Esophagus mucosa (tissue), 1 donor: ENCODE data around the gene NLN. TPM values are rescaled to one million over a fixed set of nuclear protein-coding genes. Genes with fewer than 3 reads are reported as not detected.
A peak's percentile ranks its signal among the peaks of the same experiment; 100 is the strongest.
"Not testable (repeated sequence)": the region's sequence is repeated elsewhere in the genome, so short reads cannot be mapped to it uniquely, and the experiment has no call there.

Source experiments
- ATAC-seq: fragments of 200-7000 bp; cut with Tn5 transposase; one replicate; pipeline ENCODE4 v1.9.1; 2020
- total RNA-seq: library from RNA; stranded (reverse); gene quantifications from one replicate; pipeline ENCODE4 v1.2.4, GENCODE V29; 2023
- donor health status: DM: yes; HTN: yes; CAD: no.

NLN gene
- 16.0 TPM for total RNA-seq

DNA sequence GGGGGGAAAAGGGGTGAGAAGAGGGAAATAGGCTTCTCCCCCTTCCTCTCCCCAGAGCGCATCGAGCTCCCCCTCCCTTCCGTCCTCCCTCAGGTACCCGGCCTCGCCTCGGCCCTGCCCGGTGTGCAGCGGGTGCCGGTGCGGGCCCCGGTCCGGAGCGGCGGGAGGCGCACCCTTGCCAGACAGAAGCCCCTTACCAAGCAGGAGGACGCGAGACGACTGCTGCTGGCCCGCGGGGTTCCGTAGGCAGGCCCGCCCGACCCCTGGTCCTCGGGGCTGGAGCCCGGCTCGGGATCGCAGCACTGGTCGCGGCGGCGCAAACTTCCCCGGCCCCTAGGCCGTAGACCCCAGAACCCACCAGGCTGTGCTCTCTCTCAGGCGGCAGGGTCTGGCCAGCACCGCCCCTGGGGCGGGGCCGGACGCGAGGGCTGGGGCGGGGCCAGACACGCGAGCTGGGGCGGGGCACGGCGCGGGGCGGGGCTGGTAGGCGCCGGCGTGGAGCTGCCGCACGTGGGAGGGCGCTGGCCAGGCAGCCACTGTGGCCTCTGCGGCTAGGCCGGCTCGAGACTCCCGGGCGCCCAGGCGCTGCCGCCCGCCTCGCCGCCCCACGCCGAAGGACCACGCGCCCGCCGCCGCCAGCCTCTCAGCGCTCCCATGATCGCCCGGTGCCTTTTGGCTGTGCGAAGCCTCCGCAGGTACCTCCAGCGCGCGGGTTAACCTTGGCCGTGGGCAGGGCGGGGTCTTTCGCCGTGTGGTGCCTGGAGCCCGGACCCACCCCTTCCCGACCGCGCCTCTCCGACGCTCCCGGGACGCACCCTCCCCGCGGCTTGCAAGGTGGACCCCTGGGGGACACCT, at the start of gene NLN, which contains the start of gene SGTB:
TSS of gene NLN (plus strand) at position 486 of the 855 bp plus-strand sequence. CDS start at position 655, 169 bp downstream.
TSS of gene SGTB (minus strand) at position 390 of the 855 bp plus-strand sequence. CDS start 1,302 bp downstream, outside the sequence.
- ATAC-seq = peak; percentile 99

DNA sequence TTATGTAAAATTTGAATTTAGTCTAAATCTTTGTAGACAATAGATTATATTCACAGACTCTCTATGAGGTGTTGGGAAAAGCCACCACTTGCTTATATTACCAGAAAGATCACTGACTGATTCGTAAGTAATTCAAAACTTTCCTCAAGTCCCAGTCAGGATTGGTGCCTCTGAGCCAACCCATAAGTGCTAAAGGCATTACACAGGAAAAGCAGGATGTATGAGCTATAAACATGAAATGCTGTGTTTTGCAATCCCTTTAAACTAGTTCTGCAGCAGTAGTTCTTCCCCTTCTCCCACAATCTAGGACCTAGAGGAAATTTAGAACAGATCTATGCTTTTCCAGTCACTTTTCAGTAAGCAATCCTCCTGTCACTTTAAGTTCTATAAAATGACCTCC, 49.2 kb upstream of the NLN start:
- peak; percentile 72 for ATAC-seq

DNA sequence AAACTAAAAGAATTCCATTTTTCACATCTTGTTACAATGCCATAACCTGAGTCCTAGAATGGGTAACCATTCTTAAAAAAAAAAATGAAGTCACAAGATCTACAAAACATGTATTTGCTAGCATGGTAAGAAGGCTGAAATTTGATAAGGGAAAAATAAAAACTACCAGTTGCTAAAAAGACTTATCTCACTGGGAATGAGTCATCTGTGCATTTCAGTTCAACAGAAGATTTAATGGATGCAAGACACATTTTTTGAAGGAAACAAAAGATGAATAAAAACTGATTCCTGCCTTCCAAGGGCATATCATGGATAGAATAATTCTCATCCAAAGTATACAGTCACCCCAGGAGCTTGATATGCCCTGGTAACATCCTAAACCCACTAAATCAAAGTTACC, 47.3 kb upstream of the NLN start:
- no peak for ATAC-seq

DNA sequence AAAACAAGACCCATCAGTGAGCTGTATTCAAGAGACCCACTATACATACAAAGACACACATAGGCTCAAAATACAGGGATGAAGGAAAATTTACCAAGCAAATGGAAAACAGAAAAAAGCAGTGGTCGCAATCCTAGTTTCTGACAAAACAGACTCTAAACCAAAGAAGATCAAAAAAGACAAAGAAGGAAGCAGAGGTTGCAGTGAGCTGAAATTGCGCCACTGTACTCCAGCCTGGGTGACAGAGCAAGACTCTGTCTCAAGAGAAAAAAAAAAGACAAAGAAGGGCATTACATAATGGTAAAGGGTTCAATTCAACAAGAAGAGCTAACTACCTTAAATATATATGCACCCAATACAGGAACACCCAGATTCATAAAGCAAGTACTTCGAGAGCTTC, 45.9 kb upstream of the NLN start:
- not testable (repeated sequence) for ATAC-seq

DNA sequence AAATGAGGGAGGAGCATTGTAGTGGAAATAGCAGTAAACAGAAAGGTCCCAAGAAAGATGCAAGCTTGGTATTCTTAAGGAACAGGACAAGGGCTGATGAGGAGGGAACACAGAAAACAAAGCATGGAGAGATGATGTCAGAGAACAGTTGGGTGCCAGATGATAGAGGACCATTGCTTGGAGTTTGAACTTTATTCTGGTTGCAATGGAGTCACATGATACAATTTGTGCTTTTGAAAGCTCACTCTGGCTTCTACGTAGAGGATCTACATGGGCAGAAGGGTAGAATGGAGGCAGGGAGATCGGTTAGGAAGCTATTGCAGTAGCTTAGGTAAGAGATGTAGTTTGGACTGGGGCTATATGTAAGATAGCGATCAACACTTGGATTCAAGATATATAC, 39.9 kb upstream of the NLN start:
- ATAC-seq = no peak

DNA sequence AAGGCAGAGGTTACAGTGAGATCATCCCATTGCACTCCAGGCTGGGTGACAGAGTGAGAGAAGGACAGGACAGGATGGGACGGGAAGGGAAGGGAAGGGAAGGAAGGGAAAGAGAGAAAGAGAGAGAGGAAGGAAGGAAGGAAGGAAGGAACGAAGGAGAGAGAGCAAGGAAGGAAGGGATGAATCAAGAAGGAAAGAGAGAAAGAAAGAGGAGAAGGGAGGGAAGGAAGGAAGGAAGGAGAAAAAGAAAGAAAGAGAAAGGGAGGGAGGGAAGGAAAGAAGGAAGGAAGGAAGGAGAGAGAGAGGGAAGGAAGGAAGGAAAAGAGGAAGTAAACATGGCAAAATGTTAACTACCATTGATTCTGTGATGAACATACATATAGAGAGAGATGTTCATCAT, 28.9 kb upstream of the NLN start:
- no peak for ATAC-seq

DNA sequence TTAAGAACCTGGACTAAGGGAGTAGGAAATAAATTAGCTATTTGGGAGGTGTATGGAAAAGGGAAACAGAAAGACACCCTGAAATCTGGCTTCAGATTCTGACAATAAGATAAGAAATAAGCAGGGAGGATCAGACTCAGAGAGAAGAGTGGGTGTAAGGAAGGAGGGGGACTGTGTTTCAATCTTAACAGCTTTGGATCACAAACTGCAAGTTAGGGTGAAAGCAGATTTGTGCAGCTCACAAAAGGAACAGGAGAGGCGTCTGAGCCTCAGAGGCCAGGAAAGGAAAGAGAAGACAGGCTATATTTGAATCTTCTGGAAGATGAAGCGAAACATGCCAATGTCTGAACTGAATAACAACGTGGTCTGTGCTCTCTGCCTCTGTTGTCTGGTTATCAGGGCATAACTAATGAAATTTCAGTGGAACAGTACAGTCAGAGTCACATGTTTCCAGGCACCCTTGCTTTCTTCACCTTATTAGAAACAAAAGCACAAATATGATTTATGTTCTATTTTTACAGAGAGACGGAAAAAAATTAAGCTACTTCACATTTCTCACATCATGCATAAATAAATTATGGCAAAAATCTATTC, 26.7 kb upstream of the NLN start:
- no peak for ATAC-seq

DNA sequence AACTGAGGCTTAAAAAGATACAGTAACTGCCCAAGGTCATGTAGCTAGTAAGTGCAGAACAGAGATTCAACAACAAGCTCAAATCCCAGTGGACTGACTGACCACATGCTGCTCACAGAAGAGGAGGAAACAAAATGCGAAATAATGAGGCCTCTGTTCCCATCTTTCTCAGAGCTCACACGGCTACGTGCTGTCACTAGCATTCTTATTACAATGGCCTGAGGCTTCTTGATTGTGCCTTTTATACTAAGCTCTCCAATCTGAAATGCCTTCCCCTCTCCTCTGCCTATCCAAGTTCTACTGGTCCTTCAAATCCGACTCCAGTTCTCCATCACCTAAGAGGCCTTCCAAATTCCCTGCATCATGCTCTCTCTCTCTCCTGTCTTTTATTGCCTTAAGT, 26.1 kb upstream of the NLN start:
- ATAC-seq = no peak

DNA sequence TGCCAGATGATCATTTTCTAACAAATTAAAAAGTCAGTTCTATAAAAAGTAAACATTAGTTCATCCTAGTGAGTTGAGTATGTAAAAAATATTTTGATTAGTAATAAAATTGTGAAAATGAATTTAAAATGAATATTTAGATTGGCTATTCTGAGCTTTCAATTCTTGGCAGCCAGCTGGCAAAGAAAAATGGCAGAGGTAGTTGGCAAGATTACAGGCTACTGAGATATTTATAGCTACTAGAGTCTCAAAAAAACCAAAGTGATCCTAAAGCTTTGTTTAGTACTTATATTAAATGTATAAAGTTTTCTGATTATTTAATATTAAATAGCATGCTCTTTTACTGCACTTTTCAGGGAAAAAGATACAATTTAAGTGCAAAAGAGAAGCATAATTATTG, 25.1 kb upstream of the NLN start:
- ATAC-seq = no peak

DNA sequence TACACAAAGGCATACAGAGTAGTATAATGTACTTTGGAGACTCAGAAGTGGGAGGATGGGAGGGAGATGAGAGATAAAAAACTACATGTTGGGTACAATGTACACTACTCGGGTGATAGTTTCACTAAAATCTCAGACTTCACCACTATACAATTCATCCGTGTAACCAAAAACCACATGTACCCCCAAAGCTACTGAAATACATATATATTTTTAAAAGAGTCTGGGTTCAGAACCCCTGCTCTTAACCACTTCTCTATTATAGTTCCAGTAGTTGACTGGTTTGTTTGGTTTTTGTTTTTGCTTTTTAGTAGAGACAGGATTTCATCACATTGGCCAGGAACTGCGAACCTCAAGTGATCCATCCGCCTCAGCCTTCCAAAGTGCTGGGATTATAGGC, 22.7 kb upstream of the NLN start:
- ATAC-seq = no peak

DNA sequence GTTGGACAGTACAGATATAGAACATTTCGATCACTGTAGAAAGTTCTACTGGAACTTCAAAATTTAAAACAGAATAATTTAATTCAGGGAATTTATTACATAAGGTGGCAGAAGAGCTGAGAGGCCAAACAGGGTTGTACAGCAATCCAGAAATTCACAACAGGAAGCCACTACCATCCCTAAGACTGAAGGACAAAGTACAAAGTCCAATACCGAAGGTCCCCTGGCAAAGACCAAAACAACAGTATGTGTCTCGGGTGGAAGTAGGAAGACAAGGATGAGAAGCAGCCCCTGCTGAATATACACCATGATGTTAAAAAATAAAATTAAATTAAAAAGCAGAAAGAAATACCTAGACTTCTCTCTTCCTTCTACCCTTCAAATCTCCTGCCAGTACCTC, 20.0 kb upstream of the NLN start:
- ATAC-seq = no peak

DNA sequence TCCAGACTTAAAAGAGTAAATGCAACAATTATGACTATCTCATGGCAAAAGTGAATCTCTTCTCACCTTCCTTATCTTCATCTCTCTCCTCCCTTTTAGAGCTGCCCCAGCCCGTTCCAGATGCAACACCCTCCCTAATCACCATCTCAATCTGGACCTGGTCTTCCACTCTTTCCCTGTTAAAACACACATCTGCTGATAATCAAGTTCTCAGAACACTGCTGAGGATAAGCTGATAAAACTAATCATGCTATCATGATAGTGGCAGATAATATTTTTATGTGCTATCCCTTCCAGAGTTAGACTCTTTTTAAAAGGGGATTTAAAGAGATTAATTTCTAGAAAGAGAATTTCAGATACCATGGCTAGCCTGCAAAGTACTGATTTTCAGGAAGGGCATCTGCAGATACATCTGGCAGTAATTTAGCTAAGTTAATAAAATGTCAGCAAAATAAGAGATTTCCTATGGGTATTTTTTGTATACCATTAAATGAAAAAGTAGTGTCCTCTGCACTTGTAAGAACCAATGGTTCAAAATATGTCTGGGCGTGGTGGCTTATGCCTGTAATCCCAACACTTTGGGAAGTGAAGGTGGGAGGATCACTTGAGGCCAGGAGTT, 17.3 kb upstream of the NLN start:
- no peak for ATAC-seq

DNA sequence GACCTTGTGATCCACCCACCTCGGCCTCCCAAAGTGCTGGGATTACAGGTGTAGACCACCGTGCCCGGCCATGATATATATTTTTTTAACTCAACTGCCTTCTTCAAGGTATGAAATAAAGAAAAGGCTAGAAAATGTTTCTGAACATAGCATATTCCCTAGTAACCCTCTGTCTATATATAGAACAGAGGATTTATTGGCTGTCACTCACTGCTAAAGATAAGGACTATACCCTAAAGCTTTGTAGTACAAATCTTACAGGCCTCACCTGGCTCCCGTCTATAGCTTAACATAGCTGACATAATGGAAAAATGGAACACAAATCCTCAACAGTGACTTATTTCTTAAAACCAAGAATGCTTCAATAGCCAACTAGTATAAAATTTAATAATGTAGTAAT, 14.3 kb upstream of the NLN start:
- ATAC-seq = no peak

DNA sequence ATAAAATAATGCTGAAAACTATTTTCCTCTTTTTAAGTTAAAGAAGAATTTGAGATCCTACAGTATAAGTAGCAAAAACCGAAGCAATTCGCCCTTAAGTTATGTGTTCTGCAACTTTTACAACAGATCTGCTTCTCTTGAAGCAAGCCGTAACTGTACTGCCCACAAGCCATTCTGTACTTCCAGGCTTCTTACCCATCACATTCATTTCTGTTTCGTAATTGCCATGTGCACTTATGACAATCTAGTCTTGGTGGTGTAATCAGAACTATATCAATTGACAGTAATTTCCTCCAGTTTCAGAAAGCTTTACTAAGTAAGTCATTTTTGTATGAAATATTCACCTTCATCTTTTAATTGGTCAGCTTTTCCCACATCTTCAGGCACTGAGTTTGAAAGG, 13.9 kb upstream of the NLN start:
- ATAC-seq = no peak

DNA sequence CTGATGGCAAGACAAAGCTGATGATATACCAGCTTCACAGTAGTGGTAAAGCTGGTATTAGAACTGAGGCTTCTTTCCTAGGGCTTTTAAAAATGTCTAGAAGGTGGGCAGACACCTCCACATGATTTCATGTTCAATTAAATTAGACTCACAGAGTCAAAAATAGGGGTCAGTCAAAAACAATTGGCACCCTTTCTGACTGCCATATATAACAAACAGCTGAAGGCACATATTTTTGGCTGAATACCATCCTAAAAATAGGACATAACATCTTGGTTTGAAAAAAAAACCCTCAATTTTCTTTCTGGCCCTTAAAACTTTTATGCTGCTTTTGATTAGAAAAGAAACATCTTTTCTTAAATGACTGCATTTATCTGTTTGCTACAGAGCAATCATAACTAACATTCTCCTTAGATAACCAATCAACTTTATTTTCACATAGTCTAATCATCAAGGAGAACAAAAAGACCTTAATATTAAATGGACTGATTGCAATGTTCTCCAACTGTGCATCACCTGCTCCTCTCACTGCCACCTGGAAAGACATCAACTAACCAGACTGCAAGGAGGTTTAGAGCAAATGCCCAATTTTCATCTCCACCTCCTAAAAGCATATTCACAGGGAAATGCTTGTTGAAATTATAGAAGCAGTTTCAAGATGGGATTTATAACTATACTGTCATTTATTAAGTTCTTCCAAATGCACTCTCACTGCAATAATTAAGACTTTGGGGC, 3.3 kb upstream of the NLN start:
- ATAC-seq = no peak

DNA sequence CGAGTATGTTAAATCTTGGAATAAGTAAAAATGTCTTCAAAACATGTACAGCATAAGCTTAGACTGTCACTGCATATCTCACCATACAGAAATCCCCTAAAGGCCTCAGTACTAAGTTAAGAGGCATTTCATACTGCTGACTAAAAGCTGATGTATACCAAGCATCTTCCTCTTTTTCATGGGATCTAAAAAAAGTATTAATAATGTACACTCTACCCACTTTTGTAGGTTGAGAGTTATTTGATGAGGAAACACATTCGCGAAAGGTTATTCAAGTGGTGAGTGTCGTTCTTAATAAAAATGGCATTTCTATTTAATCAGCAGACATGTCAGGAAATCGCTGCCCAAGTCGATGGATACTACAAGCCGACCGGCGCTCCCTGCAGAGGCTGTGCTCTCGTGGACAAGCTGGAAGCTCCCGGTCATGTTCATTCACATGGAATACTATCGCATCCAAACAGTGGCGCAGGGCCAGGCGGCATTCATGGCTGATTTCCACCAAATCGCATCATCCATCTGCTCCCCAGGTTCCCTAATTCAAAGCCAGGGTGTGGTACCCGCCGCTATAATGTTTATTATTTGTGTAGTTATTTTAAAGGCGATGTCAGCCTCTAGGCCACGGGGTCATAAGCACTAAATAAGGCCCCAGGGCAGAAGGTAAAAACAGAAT, 820 bp upstream of the NLN start:
- peak; percentile 1 for ATAC-seq

DNA sequence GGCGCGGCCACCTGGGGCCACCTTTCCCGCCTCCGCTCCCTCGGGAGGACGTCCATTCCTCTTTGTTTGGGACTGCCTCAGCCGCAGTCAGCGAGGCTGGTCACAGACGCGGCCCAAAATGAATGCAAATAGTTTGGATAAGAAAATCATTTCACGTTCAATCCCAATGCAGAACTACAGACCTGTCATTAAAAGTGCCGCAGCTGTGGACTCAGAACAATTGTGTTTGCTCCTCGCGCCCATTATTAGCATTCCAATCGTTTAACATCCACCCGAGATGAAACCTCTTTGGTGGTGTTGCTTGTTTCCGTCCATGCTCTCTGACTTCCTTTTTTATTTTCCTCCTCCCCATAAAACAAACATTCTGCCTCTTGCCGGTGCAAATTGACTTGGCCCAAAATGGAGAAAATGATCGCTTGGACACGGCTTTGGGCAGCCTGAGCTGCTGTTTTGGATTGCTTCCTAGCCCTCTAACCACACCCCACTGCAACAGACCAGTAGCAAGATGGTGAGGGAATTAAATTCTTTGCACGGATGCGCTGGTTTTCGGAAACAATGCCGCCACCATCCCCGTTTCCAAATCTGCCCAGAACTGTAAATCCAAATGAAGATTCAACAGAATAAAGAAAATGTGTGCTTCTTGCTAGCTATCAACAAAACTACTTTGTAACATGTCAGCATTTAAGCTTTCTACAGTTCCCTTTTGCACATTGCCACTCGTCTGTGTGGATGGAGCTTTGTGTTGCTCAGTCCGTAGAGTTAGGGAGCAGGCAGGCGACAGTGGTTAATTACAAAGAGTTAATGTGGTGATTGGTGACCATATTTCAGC, 784 bp downstream of the NLN start:
- ATAC-seq = peak; percentile 30

DNA sequence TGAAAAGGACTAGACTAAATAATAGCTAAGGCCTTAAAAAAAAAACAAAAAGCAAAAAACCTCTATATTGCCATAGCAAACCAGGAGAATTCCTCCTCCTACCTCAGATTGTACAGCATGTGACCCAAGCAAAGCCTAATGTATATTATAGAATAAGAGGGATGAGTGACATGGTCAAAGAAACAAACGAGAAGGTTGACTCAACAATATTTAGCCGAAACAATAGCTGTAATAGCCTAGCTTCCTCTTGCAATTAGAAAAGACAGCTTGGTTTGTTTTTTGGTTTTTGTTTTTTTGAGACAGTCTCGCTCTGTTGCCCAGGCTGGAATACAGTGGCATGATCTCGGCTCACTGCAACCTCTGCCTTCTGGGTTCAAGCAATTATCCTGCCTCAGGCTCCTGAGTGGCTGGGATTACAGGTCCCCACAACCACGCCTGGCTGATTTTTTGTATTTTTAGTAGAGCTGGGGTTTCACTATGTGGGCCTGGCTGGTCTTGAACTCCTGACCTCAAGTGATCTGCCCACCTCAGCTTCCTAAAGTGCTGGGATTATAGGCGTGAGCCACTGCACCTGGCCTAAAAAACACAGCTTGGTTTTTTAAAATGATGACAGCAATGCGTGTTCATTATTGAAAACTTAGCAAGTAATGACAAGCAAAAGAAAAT, 5.6 kb downstream of the NLN start:
- ATAC-seq = no peak

DNA sequence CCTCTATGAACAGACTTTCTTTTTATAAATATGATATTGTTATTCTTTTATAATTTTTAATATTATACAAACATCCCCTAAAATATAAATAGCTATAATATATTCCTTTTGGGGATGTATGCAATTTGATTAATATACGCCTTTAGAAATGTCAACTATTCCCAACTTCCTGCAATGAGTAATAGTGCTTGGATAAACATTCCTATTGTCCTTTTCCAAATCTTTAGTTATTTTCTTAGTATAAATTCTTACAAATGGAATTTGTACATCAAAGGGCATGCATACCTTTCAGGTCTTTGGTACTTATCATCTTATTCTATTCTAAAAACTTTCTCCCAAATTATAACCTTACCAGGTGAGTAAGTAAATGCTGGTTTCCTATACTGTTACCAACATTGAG, 6.2 kb downstream of the NLN start:
- no peak for ATAC-seq

DNA sequence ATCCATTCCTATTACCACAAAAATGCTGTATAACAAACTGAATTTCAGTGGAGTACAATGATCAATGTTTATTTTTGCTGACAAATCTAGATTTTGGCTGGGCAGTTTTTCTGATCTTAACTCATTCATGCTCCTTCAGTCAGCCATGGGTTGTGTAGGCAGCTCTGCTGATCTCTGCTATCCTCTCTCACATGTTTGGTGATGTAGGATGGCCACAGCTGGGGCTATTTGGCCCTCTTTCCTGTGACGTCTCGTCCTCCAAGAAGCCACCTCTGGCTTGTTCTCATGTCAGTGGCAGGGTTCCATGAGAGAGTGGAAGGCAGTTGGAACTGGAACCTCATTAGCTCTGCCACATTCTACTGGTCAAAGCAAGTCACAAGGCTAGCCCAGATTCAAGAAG, 8.9 kb downstream of the NLN start:
- no peak for ATAC-seq

DNA sequence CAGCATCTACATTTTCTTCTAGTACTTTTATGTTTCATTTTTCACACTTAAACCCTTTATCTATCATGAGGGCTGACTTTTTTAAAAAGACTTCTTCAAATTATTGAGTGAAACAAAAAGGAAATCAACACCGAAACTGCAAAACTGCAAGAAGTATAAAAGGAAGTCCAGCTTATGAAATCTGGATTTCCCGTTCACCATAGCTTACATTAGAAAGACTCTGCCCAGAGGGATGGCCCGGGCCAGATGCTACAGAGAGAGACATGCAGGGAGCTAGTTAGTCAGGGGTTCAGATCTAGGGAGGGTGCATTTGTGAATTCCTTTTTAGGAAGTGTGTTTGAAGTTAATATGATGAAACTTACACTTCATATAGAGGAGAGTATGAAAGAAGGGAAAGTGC, 10.0 kb downstream of the NLN start:
- not testable (repeated sequence) for ATAC-seq
